Stimulated activated CD8-positive, alpha-beta memory T cell treated with anti-CD3 and anti-CD28 coated beads, Interleukin-15, amount 100 ng/mL, for 48 hours (primary cell): ENCODE measurements around the gene ANKRD1.
"Not testable (repeated sequence)": the region's sequence is repeated elsewhere in the genome, so short reads cannot be mapped to it uniquely, and the experiment has no call there.

ENCODE experiments used
- DNase-seq, 2 donors: peaks; one replicate each; pipeline ENCODE4 v3.0.0-alpha.2; 2020; ENCODE audit warnings: low read depth in 2 of 2

Gene ANKRD1

DNA sequence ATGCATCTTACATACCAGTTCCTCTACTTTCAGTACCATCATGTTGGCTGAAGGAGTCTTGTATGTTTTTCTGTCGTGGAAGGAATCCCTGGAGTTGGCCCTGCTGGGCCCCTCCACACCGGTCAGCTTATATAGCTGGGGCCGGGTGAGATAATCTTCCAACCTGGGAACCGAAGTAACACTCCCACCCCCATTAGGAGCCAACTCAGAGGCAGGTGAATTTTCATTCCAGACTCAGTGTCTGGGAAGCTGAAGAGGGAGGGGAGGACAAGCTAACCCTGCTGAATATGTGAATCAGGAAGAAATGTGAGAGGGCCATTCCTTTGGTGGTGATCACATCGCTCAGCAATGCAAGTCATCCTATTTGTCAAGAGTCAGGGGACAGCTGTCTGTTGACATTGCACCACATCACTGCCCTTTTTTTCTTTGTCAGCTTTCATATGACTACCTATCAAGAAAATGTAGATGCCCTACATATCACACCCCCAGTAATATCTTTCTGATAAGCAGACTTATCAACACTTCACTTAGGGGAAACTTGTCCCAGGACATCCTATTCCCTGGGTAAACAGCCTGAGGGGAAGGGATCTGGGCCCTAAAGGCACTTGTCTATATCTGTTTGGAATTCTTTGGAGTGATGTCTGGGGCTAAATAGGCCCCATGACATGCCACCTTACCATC is at the start of gene ANKRD1:
ANKRD1 (minus strand) TSS at position 102 of the 681 bp plus-strand sequence; CDS start at position 42, 60 bp downstream.
- no peak for DNase-seq

DNA sequence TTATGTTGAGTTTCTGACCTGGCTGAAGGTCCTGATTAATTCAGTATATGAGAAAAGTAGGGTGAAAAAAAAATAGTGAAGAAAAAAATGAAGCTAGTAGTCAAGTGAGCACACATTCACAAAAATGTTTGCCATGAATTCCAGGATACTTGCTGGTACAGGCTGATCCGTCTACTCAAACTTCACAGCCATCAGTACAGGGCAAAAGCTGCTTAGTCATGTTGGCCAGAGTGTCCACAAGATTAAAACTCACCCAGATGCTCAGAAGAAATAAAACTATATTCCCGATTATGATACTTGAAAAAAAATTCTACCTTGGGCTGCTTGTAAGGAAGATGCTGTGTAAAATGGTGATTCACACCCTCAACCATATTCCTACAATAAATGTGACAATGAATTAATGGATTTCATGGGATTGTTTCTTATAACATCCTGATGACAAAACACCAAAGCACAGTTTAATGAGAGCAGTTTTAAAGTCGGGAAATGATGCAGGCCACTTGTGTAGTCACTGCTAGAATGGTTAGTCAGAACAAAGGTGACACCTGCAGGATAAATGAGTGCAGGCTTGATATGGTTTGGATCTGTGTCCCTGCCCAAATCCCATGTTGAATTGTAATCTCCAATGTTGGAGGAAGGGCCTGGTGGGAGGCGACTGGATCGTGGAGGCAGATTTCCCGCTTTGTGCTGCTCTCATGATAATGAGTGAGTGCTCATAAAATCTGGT is 49.2 kb upstream of the ANKRD1 start:
- no peak for DNase-seq

DNA sequence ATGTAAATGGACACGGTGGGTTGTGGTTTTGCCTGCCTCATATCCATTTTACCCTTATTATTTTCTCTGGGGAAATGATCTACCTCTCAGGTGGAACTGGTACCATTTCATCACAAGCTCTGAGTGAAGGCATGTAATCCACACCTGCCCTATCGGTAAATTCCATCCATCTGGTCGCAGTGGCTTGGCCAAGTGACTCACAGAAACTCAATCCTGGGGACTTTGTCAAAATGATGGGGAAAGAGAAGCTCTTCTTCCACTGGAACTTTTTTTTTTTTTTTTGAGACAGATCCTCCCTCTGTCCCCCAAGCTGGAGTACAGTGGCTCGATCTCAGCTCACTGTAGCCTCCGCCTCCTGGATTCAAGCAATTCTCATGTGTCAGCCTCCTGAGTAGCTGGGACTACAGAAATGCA is 48.2 kb upstream of the ANKRD1 start:
- DNase-seq, result no peak

DNA sequence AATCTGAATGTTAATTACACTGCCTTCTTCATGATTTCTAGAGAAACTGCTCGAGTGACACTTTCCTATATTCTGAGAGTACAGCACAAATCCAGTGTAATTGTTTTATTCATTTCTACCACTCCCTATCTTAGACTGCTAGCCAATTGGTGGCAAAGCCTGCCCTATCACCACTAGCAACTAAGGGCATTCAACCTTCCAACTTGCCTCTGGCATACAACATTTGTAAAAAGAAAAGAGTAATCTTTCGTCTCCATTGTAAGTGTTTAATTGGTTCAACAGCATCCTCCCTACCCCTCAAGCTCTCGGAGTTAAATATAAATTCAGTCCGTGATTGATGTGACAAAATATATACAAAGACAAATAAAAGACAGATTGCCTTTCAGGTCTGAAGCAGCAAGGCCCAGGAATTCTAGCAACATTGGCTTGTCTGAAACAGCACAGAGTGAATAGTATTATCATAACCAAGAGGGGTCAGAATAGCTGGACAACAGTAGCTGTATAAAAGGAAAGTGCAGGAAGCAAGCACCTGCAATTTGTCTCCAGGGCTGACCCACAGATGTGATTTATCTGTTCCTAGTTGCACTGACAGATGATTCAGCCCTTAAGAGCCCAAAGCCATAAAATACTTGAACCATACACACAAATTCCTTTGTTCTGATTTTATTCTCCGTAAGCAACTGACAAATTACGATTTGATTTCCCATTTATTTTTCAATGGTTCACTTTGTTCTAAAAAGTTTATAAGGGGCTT is 47.6 kb upstream of the ANKRD1 start:
- no peak for DNase-seq

DNA sequence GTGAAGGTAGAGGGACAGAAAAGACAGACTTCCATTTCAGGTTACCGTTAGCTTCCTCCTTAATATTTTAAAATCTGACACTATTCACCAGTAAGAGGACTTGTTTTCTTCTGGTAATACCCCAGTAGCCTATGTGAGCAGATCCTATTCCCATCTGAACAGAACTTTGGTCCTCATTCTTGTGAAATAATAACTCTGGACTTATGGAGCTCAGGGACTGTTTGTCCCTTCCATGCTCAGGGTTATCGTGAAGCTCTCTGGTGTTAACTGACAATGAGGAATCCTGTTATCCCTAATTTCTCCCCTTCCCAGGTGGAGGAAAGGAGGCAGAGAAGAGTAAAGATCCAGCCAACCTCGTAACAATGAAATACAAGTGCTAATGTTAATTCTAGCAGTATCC is 47.0 kb upstream of the ANKRD1 start:
- no peak for DNase-seq

DNA sequence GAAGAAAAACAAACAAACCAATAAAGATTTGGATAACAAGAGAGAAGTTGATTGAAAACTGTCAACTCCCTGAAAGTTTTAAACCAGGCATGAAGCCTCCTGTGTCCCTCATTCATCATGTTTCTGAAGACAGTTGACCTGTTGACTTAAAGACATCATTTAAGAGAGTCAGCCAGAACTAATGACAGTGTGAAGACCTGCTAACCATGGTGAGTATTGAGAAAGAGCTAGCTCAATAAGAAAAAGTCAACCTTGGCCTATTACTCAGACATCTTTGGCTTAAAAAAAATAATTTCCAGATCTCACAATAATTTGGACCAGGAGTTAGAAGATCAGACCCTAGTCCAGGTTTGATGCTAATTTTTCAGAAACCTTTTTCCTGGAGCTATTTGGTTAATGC is 45.3 kb upstream of the ANKRD1 start:
- no peak for DNase-seq

DNA sequence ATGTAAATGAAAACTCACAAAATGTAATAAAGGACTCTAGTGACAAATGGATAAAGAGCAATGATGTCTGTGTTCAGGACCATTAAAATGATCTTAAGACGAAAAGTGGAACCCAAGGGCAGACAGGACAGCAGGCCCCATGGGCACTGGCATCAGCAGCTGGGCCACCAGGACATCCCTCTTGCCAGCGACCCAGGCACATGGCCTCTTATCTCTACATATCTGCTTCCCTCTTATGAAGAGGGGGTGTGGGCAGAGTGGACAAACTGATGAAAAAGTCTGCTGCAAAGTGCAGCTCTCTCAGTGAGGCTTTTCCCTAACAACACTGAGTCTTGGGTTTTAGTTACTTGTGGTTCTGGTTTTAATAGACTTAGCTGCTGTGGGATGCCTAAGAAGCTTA is 44.8 kb upstream of the ANKRD1 start:
- DNase-seq, result no peak

DNA sequence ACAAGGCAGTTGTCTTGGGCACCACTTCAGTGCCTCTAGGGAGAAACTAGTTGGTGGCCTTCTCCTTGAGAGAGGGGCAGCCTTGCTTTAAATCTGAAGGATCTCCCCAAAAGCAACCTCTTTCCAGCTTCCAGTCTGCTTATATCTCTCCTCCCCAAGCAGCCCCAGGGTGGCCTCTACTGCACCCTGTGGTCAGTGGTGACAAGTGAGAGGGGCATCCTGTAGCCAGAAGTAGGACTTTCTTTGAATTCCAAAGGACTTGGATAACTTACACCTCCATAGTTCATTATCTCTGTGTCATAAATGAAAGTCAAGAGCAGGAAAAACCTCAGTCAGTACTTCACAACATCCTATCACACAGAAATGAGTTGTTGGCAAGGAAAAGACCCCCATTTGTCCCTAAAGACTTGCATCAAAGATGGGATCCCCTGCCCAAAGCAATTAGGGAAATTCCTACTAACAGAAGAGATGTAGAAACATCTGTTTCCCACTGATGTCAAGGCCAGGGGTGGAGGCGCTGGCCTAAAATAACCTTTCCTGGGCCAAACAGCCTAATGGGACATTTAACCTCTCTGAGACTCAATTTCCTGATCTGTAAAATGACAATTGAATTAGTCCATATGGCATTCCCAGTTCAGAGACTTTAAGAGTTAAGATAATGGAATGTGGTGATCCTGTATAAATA is 44.0 kb upstream of the ANKRD1 start:
- DNase-seq, result no peak

DNA sequence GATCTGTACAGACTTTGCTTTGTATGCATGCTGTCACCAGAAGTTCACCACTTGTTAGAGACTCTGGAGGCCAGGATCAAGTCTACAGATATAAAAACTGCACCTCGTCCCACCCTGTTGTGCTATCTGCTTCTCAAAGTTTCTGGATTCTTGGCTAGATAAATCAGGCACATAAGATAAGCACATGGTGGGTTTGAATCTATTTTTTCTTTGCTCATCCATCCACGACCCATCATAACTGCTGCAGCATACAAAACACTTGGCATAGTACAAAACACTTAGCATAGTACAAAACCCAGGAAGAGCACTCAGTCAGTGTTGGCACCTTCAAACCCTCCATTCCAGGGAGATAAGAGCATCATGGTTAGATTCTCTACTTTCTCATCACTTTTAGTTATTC is 42.4 kb upstream of the ANKRD1 start:
- DNase-seq, result no peak

DNA sequence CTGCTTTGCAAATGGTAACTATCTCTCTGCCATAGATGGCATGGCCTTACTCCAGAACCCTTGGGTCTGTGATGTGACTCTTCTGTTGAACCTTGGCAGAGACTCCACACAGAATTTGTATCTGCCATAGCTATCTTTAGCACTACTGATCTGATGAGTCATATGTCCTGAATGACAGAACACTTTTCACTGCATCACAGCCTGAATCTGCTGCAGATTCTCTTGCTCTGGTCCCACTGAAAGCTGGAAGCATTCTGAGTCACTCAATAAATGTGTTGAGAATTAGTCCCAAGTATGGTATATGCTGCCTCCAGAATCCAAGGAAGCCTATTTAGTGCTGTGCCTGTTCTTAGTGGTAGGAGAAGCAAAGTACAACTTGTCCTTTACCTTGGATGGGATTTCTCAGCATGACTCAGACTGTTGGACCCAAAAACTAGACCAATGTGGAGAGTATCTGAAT is 39.5 kb upstream of the ANKRD1 start:
- DNase-seq, result no peak

DNA sequence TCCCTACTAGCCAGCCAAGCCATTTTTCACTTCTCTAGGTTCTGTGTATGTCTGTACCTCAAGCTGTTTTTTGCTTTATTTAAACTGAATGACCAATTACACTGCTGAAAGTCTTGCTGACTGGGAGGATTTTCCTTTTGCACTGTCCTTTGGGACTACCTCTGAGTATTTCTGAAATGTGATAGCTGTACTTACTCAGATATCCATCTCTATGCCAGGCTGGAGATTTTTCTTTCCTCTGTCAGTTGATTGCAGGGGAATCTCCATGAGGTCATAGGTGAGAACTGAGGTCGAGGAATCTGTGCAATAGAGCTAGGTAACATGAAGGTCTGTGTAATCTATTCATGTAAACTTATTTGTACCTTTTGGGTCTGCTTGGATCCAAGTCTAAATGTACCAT is 38.9 kb upstream of the ANKRD1 start:
- DNase-seq, result no peak

DNA sequence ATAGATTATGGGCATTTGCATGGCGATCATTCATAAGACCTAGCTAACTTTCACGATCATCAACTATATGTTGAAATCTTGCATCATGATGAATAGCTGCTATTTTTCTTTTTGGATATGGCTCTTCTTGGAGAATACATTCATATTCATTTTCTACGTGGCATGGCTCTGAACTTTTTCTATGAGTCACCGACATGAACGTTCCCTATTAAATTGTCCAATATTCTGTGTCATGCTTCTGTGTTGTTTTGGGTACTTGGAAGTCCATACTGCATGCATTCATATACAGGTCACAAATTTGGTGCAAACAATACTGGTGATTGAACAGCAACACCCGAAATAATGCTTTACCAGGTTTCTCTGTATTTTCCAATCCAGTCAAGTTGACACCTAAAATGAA is 37.9 kb upstream of the ANKRD1 start:
- no peak for DNase-seq

DNA sequence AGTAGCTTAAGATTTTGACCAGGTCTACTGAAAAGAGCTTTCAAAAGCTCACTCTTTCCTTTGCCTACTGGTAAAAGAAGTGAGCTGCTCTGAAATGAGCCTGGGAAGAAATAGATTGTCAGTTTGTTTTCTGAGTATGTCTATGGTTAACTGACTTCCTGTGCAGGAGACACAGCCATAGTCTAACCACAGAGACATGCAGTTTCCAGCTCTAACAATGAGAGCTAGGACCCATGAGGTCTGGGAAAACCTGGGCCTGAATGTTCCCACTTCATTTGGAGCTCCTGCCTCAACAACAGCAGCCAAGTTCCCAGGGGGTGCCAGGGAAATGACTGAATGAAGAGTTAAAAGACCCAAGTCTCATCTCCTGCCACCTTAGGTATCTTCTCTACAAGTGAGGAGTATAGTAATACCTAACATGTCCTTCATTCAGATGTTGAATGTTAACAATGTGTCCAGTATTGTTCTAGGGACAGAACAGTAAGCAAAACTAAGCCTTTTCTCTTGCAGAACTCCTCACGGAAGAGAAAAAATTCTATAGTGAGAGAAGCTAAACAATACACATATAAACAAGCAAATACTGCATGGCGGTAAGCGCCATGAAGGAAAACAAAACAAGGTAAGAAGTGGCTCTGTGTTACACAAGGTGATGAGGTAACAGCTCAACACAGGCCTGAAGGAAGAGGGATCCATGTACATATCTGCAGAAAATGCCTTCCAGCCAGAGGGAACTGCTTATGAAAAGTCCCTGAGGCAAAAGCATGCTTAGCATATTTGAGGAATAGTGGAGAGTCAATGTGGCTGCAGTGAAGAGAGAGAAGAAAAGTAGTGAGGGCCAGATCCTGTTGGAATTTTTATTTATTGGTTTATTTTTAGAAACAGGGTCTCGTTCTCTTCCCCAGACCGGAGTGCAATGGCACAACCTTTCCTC is 26.4 kb upstream of the ANKRD1 start:
- DNase-seq, result no peak

DNA sequence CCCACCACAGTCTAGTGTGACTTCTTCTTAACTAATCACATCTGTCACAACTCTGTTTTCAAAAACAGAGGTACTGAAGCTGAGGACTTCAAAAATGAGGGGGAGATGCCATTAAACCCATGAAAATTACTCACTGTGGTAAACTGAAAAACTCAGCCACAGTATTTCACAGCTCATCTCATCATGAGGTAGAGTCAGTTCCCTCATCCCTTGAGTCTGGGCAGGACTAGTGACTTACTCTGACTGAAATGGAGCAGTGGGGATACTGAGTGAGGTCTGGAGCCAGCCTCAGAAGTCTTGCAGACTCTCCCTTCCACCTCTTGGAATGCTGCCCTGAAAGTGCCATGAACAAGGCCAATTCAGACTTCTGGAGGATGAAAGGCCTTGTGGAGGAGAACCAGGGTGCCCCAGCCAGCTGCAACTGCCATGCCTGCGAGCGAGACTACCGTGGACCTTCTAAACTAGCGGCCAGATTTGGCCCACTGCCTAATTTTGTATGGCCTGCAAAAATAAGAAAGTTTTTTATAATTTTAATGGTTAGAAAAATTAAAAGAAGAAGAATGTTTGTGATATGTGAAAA is 24.7 kb upstream of the ANKRD1 start:
- DNase-seq, result no peak

DNA sequence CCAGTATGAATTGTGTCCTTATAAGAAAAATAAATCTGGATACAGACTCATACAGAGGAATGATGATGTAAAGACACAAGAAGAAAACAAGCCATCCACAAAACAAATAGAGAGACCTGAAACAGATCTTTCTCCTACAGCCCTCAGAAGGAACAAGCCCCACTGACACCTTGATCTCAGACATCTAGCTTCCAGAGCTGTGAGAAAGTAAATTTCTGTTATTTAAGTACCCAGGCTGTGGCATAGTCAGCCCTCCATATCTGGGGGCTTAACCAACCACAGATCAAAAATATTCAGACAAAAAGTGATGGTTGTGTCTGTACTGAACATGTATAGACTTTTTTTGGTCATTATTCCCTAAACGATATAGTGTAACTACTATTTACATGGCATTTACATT is 23.9 kb upstream of the ANKRD1 start:
- no peak for DNase-seq

DNA sequence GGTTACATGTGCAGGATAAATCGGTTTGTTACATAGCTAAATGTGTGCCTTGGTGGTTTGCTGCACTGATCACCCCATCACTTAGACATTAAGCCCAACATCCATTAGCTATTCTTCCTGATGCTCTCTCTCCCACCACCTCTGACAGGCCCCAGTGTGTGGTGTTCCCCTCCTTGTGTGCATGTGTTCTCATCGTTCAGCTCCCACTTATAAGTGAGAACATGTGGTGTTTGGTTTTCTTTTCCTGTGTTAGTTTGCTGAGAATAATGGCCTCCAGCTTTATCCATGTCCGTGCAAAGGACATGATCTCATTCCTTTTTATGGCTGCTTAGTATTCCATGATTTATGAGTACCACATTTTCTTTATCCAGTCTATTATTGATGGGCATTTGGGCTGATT is 22.1 kb upstream of the ANKRD1 start:
- not testable (repeated sequence) for DNase-seq

DNA sequence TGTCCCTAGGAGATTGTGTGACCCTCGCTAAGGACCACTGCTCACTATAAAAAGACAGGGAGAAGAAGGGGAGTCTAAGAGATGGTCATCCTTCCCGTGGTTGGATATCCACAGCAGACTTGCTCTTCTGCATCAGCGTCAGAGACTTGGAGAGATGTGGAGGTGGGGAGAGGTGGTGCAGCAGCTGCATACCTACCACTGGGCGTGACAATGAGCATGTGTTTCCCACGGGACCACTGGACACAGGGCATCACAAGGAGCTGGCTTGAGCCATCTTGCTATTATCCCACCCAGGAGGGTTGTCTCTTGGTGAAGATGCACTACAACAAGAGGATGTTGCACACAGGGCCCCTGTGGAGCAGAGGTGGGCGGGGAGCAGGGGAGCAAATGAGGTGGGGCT is 18.8 kb upstream of the ANKRD1 start:
- no peak for DNase-seq

DNA sequence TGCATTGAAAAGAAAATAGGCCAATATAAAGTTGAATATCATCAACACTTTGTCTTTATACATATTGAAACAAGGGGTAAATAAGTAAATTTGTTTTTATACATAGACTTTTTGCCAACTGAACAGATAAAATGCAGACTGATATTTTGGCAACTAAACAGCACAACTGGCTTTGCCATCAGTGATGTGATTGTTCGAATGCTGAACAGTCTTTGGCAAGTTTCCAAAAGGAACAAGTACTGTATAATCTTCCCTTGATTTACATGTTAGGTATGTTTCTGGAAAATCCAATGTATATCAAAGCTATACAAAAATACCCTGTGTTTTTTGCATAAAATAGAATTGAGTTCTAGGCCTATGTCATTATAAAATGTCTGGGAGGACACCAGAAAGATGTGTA is 18.2 kb upstream of the ANKRD1 start:
- DNase-seq, result no peak

DNA sequence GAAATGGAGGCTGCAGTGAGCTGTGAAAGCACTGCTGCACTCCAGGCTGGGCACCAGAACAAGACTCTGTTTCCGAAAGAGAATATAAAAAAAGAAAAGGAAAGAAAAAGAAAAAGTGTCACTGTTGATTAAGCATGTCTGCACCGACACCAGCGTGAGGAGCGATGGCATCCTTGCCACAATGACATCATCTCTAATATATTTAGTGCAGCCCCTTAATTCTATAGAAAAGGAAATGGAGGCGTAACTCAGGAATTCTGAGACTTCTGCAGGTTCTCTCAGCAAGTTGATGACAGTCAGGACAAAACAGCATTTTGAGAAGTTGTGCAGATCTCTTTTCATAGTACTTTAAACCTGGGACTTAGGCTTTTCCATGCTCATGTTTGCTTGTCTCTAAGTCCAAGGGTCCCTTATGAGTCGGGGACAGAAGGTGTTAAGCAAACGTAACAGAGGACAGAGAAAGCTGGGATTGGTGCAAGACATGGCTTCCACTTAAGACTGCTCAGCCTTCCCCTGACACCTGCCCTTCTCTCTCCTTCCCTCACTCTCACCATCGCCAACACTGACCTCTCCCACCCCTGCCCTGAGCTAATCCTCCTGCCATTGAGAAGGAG is 16.9 kb upstream of the ANKRD1 start:
- DNase-seq, result no peak

DNA sequence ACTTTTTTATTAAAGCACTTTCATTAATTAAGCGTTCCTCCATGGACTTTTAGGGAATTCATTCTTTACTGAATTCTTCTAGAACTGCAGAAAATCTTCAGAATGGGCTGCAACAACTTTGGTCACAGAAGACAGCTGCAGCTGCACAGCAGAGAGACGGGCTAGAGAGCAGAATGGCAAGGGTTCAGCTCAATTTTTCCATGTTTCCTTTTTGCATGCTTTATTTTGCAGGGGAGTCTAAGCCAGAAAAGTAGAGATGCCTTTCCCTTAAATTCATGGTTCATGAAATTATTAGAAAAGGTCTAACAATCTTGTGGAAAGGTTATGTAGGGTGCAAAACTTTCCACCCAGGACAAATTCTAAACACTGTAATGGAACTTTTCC is 15.4 kb upstream of the ANKRD1 start:
- DNase-seq, result no peak
